Astrocyte of the cerebellum (primary cell): ENCODE results near the gene MRPS5.
"Not testable (repeated sequence)": the region's sequence is repeated elsewhere in the genome, so short reads cannot be mapped to it uniquely, and the experiment has no call there.

Experiments used
- DNase-seq: peaks from one replicate; pipeline ENCODE4 v3.0.0-alpha.2; 2011; ENCODE audit warnings: low read depth
- H3K4me3 ChIP-seq: 2 replicates; pipeline ENCODE4 v1.5.1; 2011; ENCODE audit warnings: mild to moderate bottlenecking, low read depth, low read length, moderate library complexity
- CTCF ChIP-seq: IDR thresholded peaks from 2 replicates; pipeline ENCODE4 v1.5.1; 2012; ENCODE audit warnings: low read length, low read depth, moderate library complexity, mild to moderate bottlenecking; ENCODE audit errors: missing control alignments
- in situ Hi-C: cut with HindIII; loops from 2 replicates; pipeline ENCODE4 v1.10.0; 2017; ENCODE audit warnings: low sequenced_read_pairs

The MRPS5 gene

GRCh38 chr2:95039363-95039762, 82.2 kb downstream of the MRPS5 start:
- in situ Hi-C loops: no loop called here
- no peak overlapping the region for H3K4me3 ChIP-seq
- TF ChIP-seq CTCF: no peak
- DNase-seq: no peak

- no peak overlapping the region for H3K4me3 ChIP-seq
- DNase-seq: no peak
- in situ Hi-C loops: no loop called here
- no peak for TF ChIP-seq CTCF
Measured at GRCh38 chr2:95038635-95039298, 82.8 kb downstream of the MRPS5 start.

GRCh38 chr2:95037841-95038585, 83.6 kb downstream of the MRPS5 start:
- in situ Hi-C loops, H3K4me3 ChIP-seq, DNase-seq: not testable (repeated sequence)

DNA sequence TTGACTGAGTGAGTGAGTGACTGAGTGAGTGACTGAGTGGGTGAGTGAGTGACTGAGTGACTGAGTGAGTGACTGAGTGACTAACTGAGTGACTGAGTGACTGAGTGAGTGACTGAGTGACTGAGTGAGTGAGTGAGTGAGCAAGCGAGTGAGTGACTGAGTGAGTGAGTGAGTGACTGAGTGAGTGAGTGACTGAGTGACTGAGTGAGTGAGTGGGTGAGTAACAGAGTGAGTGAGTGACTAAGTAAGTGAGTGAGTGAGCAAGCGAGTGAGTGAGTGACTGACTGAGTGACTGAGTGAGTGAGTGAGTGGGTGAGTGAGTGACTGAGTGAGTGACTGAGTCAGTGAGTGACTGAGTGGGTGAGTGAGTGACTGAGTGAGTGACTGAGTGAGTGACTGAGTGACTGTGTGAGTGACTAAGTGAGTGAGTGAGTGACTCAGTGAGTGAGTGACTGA, 84.2 kb downstream of the MRPS5 start:
- no peak for TF ChIP-seq CTCF
- no peak overlapping the region for H3K4me3 ChIP-seq
- DNase-seq: no peak
- in situ Hi-C loops: no loop called here

GRCh38 chr2:95036596-95037383, 84.8 kb downstream of the MRPS5 start:
- H3K4me3 ChIP-seq: no peak overlapping the region
- no peak for DNase-seq
- in situ Hi-C loops: no loop called here
- no peak for TF ChIP-seq CTCF
